Right renal pelvis (tissue), 4 donors: ENCODE data around the gene LDB3. TPM values are rescaled to one million over a fixed set of nuclear protein-coding genes. Genes with fewer than 3 reads are reported as not detected.

Source experiments
- DNase-seq, 4 donors: peaks; one replicate each; pipeline ENCODE4 v3.0.0-alpha.2; 2013; ENCODE audit warnings: low read depth in 4 of 4, low spot score in 3 of 4, missing footprints in 1 of 4
- polyA plus RNA-seq, 4 donors: library from polyadenylated mRNA; unstranded; fragments of 120-200 nt; gene quantifications; one replicate each; pipeline ENCODE4 v1.2.1, GENCODE V29; 2013; ENCODE audit not compliant: insufficient read length in 4 of 4

Gene LDB3
- polyA plus RNA-seq, 4 donors: 0.92 to 1.1 (median 1.0) TPM

DNA sequence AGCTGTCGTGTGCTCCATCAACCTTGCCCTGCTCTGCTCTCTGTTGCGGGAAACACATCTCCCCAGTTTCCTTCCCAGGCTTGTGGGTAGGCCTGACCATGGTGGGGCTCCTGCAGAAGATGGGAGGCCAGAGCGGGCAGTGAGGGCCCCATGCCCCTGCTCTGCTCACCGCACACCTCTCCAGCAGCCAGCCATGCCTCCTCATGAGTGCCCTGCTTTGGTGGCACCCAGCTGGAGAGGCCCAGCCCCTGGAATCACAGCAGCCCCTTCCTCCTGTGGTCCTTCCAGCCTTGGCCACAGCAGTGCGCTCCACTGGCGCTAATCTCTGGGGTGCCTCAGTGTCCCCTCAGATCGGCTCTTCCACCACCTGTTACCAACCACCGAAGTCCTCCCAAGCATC lies 18.2 kb upstream of the LDB3 start:
- DNase-seq: no peak

DNA sequence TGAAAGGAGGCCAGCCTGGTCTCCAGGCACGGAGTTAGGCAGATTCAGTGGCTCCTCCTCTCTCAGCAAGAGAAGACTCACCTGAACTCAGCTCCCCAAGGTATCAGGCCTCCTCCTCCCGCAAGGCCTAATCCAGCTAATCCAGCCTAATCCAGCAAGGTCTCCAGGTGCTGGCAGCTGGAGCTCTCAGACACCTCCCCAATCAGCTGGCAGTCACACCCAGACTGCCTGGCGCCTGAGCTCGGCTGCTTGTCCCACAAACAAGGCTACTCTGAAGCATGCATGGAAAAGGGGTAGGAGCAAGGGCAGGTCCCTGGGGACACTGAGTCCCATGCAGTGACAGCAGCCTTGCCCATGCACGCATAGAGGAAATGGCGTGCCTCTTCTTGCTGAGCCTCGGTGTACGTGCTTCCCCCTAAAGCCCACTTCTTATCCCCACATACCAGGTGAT lies 17.3 kb upstream of the LDB3 start:
- no peak for DNase-seq

DNA sequence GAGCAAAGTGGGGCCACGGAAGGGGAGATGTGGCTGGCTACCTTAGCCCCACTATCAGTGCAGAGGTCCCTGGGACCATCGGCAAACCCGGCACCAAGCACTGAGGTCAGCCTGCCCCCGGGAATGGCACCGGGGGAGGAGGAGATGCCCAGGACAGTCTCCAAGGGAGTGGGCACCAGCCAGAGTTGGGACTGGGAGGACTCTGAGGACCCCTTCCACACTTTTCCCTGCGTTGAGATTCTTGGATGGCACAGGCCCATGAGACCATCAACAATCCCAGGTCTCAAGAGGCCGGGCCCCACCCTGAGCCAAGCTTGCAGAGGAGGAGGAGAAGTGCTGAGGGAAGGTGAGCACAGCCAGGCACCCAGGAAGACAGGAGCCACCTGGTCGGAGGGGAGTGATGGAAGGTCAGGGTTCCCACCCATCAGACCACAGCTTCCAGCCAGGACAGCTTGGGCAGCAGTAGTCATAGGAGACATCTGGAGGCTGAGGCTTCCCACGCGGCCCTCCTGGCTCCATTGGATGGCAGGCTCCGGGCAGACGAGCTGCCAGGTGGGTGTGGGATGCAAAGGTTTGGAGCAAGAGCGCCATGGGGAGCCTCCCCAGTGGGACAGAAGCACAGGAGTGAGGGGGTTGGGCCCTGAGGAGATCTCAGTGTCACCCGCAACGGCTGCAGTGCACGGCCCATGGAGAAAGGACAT lies 16.5 kb upstream of the LDB3 start:
- no peak for DNase-seq

DNA sequence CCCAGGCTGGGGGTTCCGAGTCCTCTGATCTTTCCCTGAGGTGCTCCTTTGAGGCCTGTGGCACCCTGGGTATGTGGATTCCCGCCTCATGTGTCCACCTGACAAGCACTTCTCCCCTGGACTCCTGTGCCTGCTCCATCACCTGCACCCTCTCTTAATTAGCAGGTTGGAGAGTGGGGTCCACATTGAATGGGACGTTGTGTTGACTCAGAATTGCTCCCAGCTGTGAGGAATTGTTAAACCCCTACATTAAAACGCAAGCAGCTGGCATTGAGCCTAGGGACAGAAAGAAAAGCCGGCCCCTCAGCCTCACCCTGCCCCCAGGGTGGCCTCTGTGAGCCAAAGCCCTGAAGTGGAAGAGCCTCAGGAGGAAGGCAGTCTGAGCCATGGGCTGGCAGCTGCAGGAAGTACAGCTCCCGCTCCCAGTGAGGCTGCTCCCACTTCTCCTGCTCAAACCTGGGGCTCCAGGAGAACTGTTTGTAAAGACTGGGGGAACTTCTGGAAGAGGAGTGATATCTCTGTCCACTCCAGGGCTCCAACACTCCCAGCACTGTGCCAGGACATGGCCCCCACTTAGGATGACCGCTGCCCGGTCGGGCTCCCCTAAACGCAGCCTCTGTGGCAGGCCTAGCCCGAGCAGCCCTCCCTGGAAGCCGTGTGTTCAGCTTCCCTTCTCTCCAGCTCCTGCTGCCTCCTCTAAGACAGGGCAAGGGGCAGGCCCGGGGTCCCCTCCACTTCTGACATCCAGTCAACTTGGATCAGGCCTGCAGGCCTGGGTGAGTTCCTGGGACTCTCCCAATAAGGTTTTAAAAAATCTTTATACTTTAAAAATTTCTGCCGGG lies 15.7 kb upstream of the LDB3 start:
- DNase-seq: no peak

DNA sequence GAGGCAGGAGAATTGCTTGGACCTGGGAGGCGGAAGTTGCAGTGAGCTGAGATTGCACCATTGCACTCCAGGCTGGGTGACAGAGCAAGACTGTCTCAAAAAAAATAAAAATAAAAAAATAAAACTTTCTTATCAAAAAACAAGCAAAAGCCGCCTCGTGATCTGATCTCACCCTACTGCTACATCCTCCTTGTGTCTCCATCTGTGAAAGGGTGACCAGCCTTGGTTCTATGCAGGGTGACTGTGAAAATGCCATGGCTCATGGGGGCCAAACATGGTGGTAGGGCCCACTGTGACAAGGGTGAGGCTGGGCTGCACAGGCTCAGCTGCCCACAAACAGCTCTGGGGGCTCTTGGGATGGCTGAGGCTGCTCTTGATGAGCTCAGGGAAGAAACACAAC lies 14.9 kb upstream of the LDB3 start:
- no peak for DNase-seq

DNA sequence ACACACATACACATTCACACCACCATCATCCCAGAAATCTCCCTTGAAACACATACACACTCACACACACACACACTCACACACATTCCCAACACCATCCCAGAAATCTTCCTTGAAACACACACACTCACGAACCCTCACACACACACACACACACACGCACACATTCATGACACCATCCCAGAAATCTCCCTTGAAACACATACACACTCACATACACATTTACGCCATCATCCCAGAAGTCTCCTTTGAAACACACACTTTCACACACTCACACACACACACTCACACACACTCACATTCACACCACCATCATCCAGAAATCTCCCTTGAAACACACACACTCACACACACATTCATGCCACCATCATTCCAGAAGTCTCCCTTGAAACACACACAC lies 14.3 kb upstream of the LDB3 start:
- DNase-seq: no peak

DNA sequence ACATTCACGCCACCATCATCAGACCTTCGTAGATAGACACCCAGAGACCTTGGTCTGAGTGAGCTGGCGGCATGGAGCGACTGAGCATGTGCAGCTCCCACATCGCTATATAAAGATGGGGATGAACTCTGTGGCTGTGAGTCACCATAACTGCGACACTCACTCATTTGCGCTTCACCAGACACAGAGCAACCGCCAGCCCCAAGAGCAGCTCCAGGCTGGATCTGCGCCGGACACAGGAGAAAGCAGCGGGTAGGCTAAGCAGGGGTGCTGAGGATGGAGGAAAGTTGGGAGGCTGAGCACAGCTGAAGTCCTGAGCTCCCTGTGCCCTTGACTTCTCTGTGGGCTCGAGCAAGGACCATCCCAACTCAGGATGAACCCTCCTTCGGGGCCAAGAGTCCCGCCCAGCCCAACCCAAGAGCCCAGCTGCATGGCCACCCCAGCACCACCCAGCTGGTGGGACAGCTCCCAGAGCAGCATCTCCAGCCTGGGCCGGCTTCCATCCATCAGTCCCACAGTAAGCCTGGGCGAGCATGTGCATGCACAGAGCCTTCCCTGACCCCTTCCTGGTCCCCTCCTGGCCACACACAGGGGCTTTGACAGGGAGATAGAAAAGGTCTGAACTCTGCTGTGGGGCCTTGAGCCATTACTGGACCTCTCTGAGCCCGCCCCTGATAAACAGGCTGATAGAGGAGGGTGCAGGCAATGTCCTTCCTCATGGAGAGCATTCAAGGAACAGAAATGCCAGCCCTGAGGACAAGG lies 13.7 kb upstream of the LDB3 start, which contains the start of gene OPN4:
OPN4 (plus strand) TSS at position 137 of the 762 bp plus-strand sequence; CDS start at position 374, 237 bp downstream.
- DNase-seq: no peak

DNA sequence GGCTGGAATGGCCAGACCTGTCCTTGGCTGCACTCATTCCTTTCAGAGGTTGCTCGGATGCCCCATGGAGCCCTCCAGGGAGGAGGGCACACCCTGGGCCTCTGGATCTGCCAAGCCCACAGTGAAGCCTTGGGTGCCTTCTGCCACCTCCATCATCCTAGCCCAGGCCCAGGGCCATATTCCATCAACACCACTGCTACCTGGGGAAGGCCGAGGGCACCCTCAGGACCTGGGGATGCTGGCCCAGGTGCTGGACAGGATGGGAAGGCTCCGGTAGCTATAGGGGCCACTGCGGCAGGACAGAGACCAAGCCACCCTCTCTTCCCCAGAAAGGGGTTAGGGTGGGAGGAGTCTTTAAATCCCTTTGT lies 13.2 kb upstream of the LDB3 start:
- no peak for DNase-seq

DNA sequence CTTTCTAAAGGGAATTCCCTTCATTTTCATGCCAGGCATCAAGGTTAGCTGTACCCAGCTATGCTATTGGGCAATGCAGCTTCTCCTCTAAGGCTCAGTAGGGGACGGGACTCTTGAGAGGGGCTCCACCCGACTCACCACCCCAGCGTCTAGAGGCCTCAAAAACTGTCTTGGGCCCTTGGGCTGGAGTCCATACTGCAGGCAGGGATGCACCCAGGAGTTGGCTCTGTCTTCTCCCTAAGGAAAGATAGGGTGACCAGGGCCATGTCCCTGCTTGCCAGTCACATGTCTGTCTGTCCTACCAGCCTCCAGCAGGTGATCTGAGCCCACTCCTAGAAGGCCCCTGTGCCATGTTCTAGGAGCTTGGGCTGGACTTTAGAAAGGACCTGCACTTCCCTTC lies 12.7 kb upstream of the LDB3 start:
- no peak for DNase-seq

DNA sequence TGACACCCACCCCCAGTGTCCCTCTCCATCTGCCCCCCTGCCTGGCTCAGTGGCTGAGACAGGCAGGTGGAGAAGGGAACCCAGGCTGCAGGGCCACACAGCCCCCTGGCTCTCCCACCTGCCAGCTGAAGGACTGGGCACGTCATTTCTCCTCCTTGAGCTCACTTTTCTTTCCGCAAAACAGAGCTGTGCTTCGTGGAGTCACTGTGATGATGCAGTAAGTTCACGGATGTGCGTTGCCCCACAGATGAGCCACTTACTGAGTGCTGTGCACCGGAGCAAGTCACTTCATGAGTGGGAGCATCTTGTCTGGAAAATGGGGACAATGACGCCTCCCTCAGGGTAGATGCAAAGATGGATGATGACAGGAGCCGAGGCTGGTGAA lies 11.3 kb upstream of the LDB3 start:
- DNase-seq: no peak

DNA sequence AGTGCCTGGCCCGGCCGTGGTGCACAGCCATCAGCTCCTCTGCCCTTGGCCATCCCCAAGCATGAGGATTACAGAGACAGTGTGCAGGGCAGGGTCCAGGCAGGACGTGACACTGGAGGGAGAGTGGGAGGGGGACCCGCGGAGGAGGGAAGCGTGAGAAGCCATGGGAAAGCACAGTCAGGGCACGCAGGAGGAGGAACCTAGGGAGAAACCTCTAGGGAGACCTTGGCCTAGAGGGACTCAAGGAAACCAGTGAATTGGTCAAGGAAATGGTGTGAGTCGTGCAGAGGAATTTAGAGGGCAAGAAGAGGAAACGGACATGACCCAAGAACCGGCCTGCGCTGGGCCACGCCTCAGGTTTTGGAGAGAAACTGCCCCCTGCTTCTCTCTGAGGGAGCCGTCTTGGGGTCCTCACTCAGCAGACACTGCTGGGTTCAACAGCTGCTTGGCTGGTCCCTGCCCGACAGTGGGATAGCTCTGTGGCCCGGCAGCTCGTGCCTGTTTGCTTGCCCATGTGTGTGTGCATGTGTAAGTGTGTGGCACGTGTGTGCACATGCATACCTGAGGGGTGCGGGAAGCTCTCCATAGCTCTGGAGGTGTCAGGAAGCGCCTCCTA lies 10.8 kb upstream of the LDB3 start:
- no peak for DNase-seq

DNA sequence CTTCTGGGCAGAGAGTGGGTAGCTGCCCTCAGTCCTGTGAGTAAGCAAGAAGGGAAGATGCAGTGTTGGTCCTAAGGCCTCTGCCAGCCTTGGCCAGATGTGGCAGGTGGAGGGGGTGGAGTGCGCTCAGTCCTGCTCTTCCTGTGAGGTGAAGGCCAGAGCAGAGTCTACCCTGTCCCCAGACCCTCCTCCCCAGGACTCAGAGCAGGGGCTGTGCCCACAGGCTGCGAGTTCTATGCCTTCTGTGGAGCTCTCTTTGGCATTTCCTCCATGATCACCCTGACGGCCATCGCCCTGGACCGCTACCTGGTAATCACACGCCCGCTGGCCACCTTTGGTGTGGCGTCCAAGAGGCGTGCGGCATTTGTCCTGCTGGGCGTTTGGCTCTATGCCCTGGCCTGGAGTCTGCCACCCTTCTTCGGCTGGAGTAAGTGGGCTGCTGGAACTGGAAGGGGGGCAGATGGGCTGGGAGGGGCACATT lies 10.0 kb upstream of the LDB3 start:
- DNase-seq: no peak

DNA sequence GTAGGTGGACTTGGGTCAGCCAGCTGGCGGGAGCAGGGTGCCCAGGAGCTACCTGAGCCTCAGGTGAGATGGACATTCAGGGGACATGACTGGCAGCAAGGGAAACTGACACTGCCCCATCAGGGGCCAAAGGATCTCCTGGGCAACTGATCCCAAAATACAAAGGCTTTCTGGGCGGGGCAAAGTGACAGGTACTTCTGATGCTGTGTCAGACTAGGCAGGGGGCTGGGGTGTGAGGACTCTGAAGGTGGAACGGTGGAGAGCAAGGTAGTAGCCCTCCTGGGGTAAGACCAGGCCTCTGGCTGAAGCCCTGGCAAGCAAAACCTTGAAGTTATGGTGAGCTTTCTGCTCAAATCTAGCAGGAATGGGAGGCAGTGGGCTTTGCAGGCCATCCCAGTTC lies 9.6 kb upstream of the LDB3 start:
- no peak for DNase-seq

DNA sequence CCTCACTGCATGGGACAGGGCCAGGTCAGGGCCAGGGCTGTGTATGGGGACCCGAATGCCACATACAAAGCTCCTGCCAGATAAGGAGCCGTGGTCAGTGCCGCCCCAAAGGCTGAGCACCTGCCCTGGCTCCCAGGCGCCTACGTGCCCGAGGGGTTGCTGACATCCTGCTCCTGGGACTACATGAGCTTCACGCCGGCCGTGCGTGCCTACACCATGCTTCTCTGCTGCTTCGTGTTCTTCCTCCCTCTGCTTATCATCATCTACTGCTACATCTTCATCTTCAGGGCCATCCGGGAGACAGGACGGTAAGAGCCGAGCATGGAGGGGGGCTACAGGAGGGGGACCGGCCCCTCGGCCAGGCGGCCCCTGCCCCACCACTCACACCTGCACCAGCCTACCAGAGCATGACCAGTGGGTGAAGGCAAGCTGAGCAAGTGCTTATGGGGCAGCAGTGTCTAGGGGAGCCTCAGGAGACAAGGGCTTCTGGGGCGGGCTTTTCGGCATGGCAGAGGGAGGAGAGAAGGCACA lies 9.1 kb upstream of the LDB3 start:
- DNase-seq: no peak

DNA sequence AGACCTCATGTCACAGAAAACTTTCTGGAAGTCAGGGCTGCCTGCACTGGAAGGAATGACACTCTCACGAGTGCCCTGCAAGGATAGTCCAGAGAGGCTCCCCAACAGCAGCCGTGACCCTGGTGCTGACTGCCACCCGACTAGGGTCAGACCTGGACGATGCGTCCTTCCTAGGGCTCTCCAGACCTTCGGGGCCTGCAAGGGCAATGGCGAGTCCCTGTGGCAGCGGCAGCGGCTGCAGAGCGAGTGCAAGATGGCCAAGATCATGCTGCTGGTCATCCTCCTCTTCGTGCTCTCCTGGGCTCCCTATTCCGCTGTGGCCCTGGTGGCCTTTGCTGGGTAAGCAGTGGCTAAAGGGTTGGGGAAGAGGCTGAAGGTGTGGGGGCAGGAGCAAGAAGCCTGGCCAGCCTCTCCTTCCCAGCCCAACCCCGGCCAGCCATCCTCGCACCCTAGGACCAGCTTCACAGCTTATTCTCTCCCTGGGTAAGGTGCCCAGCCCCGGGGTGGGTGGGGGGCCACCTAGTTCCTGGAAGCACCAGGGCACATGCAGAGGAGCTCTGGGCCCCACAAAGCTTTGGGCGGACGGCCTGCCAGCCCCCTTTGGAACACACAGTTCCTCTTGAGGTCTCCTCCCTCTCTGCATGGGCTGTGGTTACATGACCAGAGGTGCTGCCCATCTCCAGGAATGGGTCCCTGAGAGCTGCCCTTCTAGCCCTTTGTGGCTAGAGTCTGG lies 8.4 kb upstream of the LDB3 start:
- DNase-seq: no peak

DNA sequence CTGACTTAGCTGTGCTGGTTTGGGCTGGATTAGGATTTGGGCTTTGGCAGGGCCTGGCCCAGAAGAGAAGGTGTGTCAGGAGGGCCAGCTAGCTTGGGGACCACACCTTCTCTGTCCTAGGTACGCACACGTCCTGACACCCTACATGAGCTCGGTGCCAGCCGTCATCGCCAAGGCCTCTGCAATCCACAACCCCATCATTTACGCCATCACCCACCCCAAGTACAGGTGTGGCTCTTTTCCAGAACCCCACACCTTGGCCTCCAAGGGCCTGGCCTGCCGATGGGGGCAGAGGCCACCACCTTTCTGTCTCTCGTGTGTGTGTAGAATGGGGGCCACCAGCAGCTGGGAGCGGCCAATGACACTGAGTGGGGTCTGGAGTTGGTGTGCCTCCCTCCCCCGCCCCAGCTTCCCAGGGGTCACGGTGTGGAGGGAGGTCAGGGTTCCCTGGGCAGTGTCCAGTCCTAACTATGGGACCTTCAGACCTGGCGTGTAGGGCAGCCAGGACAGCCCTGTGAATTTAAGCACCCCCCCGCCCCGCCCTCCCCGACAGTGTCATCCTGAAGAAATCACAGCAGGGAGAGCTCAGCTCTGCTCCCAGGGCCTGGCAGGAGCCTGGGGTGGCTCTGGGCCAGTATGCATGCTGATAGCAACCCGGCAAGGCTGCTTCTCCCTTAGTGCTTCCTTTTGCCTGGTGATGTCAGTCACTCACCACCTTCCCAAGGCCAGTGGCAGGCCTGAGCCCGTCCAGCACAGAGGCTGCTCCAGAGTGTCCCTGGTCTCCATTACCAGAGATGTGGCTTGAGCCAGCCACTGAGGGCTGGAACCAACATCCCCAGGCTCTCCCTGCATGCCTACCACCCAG lies 6.9 kb upstream of the LDB3 start:
- no peak for DNase-seq

DNA sequence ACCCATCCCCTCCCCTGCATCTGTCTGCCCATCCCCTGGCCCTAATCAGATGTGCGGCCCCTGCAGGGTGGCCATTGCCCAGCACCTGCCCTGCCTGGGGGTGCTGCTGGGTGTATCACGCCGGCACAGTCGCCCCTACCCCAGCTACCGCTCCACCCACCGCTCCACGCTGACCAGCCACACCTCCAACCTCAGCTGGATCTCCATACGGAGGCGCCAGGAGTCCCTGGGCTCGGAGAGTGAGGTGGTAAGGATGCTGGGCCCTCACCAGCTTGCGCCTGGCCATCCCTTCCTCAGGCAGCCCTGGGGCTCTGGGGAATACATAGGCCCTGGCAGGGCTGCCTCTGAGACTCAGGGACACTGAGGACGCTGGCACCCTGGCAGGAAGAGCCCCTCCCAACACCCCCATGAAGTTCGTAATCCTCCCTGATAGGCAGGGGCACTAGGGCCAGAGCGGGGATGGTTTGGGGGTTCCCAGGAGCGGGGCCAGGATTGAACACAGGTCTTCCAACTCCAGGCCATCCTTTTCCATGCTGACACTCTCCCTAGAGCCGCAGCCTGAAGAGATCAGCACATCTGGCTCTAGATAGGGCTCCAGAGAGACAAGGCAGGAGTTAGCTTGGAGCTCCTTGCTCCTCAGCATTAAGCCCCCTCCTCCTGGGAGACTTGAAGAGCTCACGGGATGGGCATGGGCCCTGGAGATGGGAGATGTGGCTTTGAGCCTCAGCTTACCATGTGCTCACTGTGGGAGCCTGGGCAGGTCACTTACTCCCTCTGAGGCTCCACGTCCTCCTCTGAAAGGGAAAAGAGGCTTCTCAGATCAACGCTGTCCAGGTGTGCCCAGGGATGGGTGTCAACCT lies 5.9 kb upstream of the LDB3 start:
- no peak for DNase-seq

DNA sequence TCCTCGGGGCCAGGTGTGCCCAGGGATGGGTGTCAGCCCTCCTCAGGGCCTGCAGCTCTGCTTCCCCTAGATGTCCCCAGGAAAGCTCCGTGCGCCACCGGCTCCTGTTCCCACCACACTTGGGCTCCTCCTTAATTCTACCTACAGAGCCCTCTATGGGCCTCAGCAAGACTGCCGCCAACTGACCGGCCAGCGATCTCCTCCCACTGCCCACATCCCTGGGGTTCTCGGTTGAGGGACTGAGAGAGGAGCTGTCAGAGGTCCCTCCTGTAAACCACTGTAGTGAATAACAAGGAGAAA lies 5.3 kb upstream of the LDB3 start:
- DNase-seq: no peak
